GM12892 (cell line): ENCODE results near the gene HS3ST4.

Source experiments
- POLR2A ChIP-seq: IDR thresholded peaks from 2 replicates; pipeline ENCODE4 v1.6.1; 2011; ENCODE audit warnings: low read depth, low read length, control low read depth
- POLR2AphosphoS5 ChIP-seq: IDR thresholded peaks from 2 replicates; pipeline ENCODE4 v1.6.1; 2011; ENCODE audit warnings: low read depth, low read length, control low read depth
- TAF1 ChIP-seq: IDR thresholded peaks from 2 replicates; pipeline ENCODE4 v1.6.1; 2011; ENCODE audit warnings: low read depth, mild to moderate bottlenecking, control low read depth, low read length, borderline replicate concordance

DNA sequence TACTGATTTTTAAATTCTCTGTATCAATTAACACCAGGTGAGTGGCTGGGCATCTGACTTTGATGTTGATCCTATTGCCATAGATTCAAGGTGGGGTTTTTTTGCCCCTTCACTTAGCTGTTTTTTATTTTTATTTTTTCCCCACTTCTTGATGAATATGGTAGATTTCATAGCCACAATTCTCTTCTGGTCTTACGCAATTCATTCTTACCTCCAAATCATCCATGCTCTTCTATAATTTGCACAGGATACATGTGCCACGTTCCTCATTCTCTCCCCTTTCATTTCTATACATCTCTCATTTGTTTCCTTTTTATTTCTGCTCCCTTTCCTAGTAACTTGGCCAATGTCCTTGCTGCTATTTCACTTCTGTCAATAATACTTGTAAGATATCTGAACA, 14.9 kb upstream of the HS3ST4 start:
- TF ChIP-seq TAF1 (no peak), POLR2A (no peak), POLR2AphosphoS5 (no peak)
